Osteocyte (in vitro differentiated cells): ENCODE measurements around the gene SEMA3E. TPM values are rescaled to one million over a fixed set of nuclear protein-coding genes. Genes with fewer than 3 reads are reported as not detected.
A peak's percentile ranks its signal among the peaks of the same experiment; 100 is the strongest.

ENCODE experiments used
- DNase-seq: peaks from one replicate; pipeline ENCODE4 v3.0.0; 2021; ENCODE audit warnings: mixed read lengths; ENCODE audit not compliant: unreplicated experiment; ENCODE audit errors: extremely low spot score
- H3K27ac Mint-ChIP-seq: one replicate; pipeline ENCODE4 v1.8.0; 2021; ENCODE audit warnings: mild to moderate bottlenecking, mixed read lengths; ENCODE audit not compliant: unreplicated experiment
- H3K27me3 Mint-ChIP-seq: one replicate; pipeline ENCODE4 v1.8.0; 2021; ENCODE audit warnings: mixed read lengths; ENCODE audit not compliant: unreplicated experiment
- H3K36me3 Mint-ChIP-seq: one replicate; pipeline ENCODE4 v1.8.0; 2021; ENCODE audit warnings: mixed read lengths; ENCODE audit not compliant: unreplicated experiment
- H3K4me1 Mint-ChIP-seq: one replicate; pipeline ENCODE4 v1.8.0; 2021; ENCODE audit warnings: mixed read lengths; ENCODE audit not compliant: unreplicated experiment
- H3K4me3 Mint-ChIP-seq: one replicate; pipeline ENCODE4 v1.8.0; 2021; ENCODE audit warnings: mild to moderate bottlenecking, moderate library complexity, mixed read lengths; ENCODE audit not compliant: unreplicated experiment
- H3K9me3 Mint-ChIP-seq: one replicate; pipeline ENCODE4 v1.8.0; 2021; ENCODE audit warnings: mixed read lengths; ENCODE audit not compliant: unreplicated experiment
- CTCF ChIP-seq: fragments of 200-600 bp; sonication (generic); IDR thresholded peaks from 2 replicates; pipeline ENCODE4 v1.5.0; 2021; ENCODE audit warnings: antibody characterized with exemption, mild to moderate bottlenecking, moderate library complexity
- total RNA-seq: library from RNA; stranded (reverse); gene quantifications from 2 replicates; pipeline ENCODE4 v1.2.1, GENCODE V29; 2021

SEMA3E gene
- total RNA-seq, 1 donor from 2014 or later, result 1.6 TPM

- H3K4me1 Mint-ChIP-seq, result no peaks in the 10 kb centered on the region
- H3K27me3 Mint-ChIP-seq, result peaks cover 5% of the 10 kb centered on the region
- no peaks in the 10 kb centered on the region for H3K9me3 Mint-ChIP-seq
- DNase-seq, result no peak
- H3K4me3 Mint-ChIP-seq, result no peak overlapping the region
- H3K36me3 Mint-ChIP-seq, result no peaks in the 10 kb centered on the region
- H3K27ac Mint-ChIP-seq, result no peak overlapping the region
- no peak for TF ChIP-seq CTCF
These were observed 9.2 kb upstream of the SEMA3E start for GRCh38 chr7:83658126-83658525.

DNA sequence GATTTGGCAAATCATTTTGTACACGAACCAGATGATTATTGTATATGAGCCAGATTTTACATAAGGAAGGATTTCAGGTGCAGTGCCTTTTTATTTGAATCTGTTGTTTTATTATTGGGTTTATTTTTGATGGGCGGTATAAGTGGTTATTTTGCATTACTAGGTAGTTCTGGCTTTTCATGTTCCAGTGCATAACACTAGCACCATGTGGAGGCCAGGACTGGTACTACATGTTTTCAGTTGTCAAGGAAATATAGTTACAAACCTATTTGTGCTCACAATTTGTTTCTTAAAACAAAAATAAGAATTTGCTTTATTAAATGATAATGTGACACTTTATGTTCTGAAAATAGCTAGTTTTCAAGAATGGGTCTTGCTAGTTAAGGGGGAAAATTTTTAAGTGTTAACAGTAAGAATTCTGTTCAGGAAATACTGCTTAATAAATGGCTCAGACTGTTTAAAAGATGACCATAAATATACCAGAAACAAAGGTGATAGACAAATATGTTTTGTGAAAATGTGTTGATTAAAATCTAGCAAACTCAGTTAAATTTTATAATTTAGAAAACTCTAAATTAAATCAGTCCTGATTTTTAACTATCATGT lies 7.1 kb upstream of the SEMA3E start:
- H3K36me3 Mint-ChIP-seq, result no peaks in the 10 kb centered on the region
- H3K27me3 Mint-ChIP-seq, result peaks cover 5% of the 10 kb centered on the region
- no peak overlapping the region for H3K27ac Mint-ChIP-seq
- no peak for DNase-seq
- no peak overlapping the region for H3K4me3 Mint-ChIP-seq
- no peaks in the 10 kb centered on the region for H3K4me1 Mint-ChIP-seq
- no peaks in the 10 kb centered on the region for H3K9me3 Mint-ChIP-seq
- peak; percentile 91 for TF ChIP-seq CTCF

GRCh38 chr7:83652481-83652880 lies 3.5 kb upstream of the SEMA3E start:
- peaks cover 14% of the 10 kb centered on the region for H3K4me1 Mint-ChIP-seq
- no peak overlapping the region for H3K27ac Mint-ChIP-seq
- no peaks in the 10 kb centered on the region for H3K36me3 Mint-ChIP-seq
- H3K9me3 Mint-ChIP-seq, result no peaks in the 10 kb centered on the region
- no peak overlapping the region for H3K4me3 Mint-ChIP-seq
- peaks cover 9% of the 10 kb centered on the region for H3K27me3 Mint-ChIP-seq
- TF ChIP-seq CTCF, result no peak
- no peak for DNase-seq

GRCh38 chr7:83649701-83650100 lies 762 bp upstream of the SEMA3E start:
- Mint-ChIP-seq H3K36me3 (no peaks in the 10 kb centered on the region), H3K4me3 (no peak overlapping the region), H3K9me3 (no peaks in the 10 kb centered on the region), H3K27me3 (peaks cover 5% of the 10 kb centered on the region), H3K27ac (no peak overlapping the region), H3K4me1 (peaks cover 14% of the 10 kb centered on the region)
- no peak for DNase-seq
- no peak for TF ChIP-seq CTCF

GRCh38 chr7:83646027-83646426 lies 2.9 kb downstream of the SEMA3E start:
- Mint-ChIP-seq H3K9me3 (no peaks in the 10 kb centered on the region), H3K4me1 (peaks cover 15% of the 10 kb centered on the region), H3K27me3 (peaks cover 5% of the 10 kb centered on the region), H3K36me3 (no peaks in the 10 kb centered on the region), H3K4me3 (no peak overlapping the region), H3K27ac (no peak overlapping the region)
- TF ChIP-seq CTCF, result no peak
- DNase-seq, result no peak
